ENCODE data around the gene MRPL58. TPM values are rescaled to one million over a fixed set of nuclear protein-coding genes. Genes with fewer than 3 reads are reported as not detected.

MRPL58 gene
- total and polyA plus RNA-seq, 2 of the 8 experiments (the other 6 are each of a cell fraction or from before 2014, with no cell fraction given): 43.6 to 49.1 TPM

DNA sequence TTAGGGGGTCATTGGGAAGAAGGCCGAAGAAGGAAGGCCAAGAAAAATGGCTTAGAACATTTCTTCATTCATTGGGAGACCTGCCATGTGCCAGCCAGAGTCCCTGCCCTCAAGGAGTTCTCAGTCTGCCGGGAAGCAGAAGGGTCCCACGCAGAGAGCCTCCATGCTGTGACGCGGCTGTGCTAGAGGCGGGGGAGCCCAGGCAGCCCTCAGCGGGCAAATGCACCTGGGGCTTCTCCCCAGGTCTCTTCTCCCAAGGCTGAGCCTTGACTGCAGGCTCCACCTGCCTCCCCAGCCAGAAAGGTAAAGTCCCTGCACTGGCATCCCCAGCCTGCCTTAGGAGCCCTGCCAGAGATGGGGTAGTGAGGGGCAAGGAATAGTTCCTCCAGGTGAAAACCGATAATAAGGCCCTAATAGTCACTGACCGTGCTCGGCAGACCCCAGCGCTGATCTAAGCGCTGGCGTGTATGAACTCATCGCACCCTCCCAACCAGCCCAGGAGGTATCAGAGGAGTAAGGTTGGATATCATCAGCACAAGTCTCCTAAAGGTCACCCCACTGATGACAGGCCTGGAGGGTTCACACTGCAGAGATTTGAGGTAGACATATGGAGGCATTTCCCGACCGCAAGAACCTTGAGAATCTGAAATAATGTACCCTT, 31.0 kb upstream of the MRPL58 start:
- DNase-seq (ENCODE audit: low read depth in 1 of 2, low spot score in 2 of 2): no peak
- Histone ChIP-seq H3K27me3 (replicated peaks in 1 of 4; ENCODE audit: control insufficient read depth in 3 of 4, extremely low read depth in 1 of 4, insufficient read depth in 3 of 4, low read length in 3 of 4) (peaks cover 0 to 2% (median 1%) of the 10 kb centered on the region in 4 experiments; a peak in 2 of 7 replicates), H3K4ac (replicated peaks; ENCODE audit: insufficient read length, low read depth, low read length) (no peak overlapping the region), H3K9ac (replicated peaks in 1 of 4; ENCODE audit: extremely low read depth in 1 of 4, low read depth in 3 of 4, low read length in 3 of 4) (peak overlapping the region in 3 of 4 experiments; percentile 39 to 76 (median 72); a peak in 6 of 7 replicates), H3K36me3 (ENCODE audit: control insufficient read depth in 2 of 4, insufficient read depth in 4 of 4, low read length in 3 of 4) (no peaks in the 10 kb centered on the region), H2BK20ac (ENCODE audit: low read length) (no peak overlapping the region), H3K4me2 (ENCODE audit: insufficient read depth in 1 of 2, low read depth in 2 of 2, low read length in 2 of 2) (peak overlapping the region; percentile 73 to 100), H2BK15ac (ENCODE audit: low read length) (no peak overlapping the region; the same call in 1 of the 2 replicates), H3K18ac (ENCODE audit: extremely low read depth, low read length) (peak overlapping the region; percentile 76; the same call in 1 of the 2 replicates), H4K91ac (replicated peaks; ENCODE audit: insufficient read length, low read length) (peak overlapping the region; percentile 48), H3K23me2 (ENCODE audit: low read depth, low read length) (peaks cover 8% of the 10 kb centered on the region; the same call in 1 of the 2 replicates), H2BK12ac (ENCODE audit: low read depth, low read length) (peak overlapping the region; percentile 60), H4K20me1 (replicated peaks in 1 of 2; ENCODE audit: control insufficient read depth in 1 of 2, insufficient read depth in 2 of 2, low read length in 2 of 2) (no peaks in the 10 kb centered on the region), H3K79me2 (ENCODE audit: control insufficient read depth in 1 of 2, insufficient read depth in 2 of 2, low read length in 2 of 2) (no peaks in the 10 kb centered on the region), H3K4me3 (ENCODE audit: extremely low read depth in 1 of 4, insufficient read depth in 2 of 4, low read depth in 3 of 4, low read length in 4 of 4) (peak overlapping the region; percentile 70 to 90 (median 76)), H3K14ac (ENCODE audit: insufficient read length) (no peak overlapping the region), H4K8ac (ENCODE audit: extremely low read depth, insufficient read depth, low read length) (peak overlapping the region; percentile 86; the same call in 1 of the 2 replicates), H3K79me1 (ENCODE audit: low read depth, low read length) (no peaks in the 10 kb centered on the region; the same call in 1 of the 2 replicates), H2BK120ac (replicated peaks; ENCODE audit: low read depth, low read length) (no peak overlapping the region), H3K4me1 (replicated peaks in 1 of 4; ENCODE audit: control insufficient read depth in 3 of 4, insufficient read depth in 4 of 4, low read length in 3 of 4) (peaks cover 4 to 7% (median 5%) of the 10 kb centered on the region in 4 experiments), H3K56ac (replicated peaks; ENCODE audit: insufficient read length, low read depth, low read length) (no peak overlapping the region), H3K27ac (ENCODE audit: low read depth, low read length) (peak overlapping the region; percentile 55; the same call in 1 of the 2 replicates), H3K23ac (ENCODE audit: insufficient read length) (no peak overlapping the region), H2BK5ac (ENCODE audit: low read depth, low read length) (0 out of 2 replicates have a peak overlapping the region, but pooled peaks have one; percentile 20), H4K5ac (ENCODE audit: insufficient read length, low read depth, low read length) (no peak overlapping the region), H2AFZ (ENCODE audit: low read length) (0 out of 2 replicates have a peak overlapping the region, but pooled peaks have one; percentile 6), H2AK5ac (ENCODE audit: low read depth, low read length) (no peak overlapping the region), H3K9me3 (ENCODE audit: insufficient read depth in 2 of 2, low read depth in 1 of 2, low read length in 1 of 2) (no peaks in the 10 kb centered on the region)
- TF ChIP-seq RNF2 (IDR thresholded peaks at IDR 0.05; ENCODE audit: borderline replicate concordance, low read depth, low read length, missing control alignments, poor library complexity, severe bottlenecking) (no peak), RFX5 (IDR thresholded peaks at IDR 0.05; ENCODE audit: borderline replicate concordance, low read depth, low read length) (no peak), EZH2 (IDR thresholded peaks at IDR 0.05; ENCODE audit: low read depth, low read length, severe bottlenecking) (peak; percentile 12), SAP30 (IDR thresholded peaks at IDR 0.05; ENCODE audit: insufficient read depth, insufficient replicate concordance, low read length) (no peak), SUZ12 (IDR thresholded peaks at IDR 0.05; ENCODE audit: low read length) (0 out of 2 replicates have a peak, but pooled peaks have one; percentile 15)
- WGBS, 2 experiments (ENCODE audit: extremely low coverage in 1 of 2, insufficient coverage in 1 of 2, insufficient read length in 1 of 2, insufficient replicate concordance in 2 of 2, low coverage in 1 of 2, low lambda C conversion rate in 2 of 2, missing lambda C conversion rate in 1 of 2): 75% methylated on average over 14 of the region's 16 CpGs; no CpG with 5 or more reads in 1 of the 2 experiments
- no peak for FAIRE-seq
- POLR2A ChIA-PET (ENCODE audit: partially characterized antibody): interaction anchor here (1.6 kb wide), 1 partner anchor 31 kb away, joined by 4 read pairs; the partner anchor contains the start of gene MRPL58
- CTCF ChIA-PET (ENCODE audit: partially characterized antibody): no interaction called here
